ENCODE results near the gene ADORA2B.

GRCh38 chr17:15996322-15996721 lies 51.4 kb downstream of the ADORA2B start:
- TF ChIP-seq CTCF (IDR thresholded peaks at IDR 0.05; ENCODE audit: low read length) (no peak), EZH2 (IDR thresholded peaks at IDR 0.05; ENCODE audit: borderline replicate concordance, low read length) (no peak)

Data from OCI-LY1 (cell line).